GM18870 (cell line): ENCODE results near the gene ATP5ME.

Experiments
- ATAC-seq: cut with Tn5 transposase; IDR thresholded peaks from one replicate; pipeline ENCODE4 v1.9.1; 2021; ENCODE audit warnings: moderate library complexity; ENCODE audit not compliant: unreplicated experiment

ATP5ME gene

DNA sequence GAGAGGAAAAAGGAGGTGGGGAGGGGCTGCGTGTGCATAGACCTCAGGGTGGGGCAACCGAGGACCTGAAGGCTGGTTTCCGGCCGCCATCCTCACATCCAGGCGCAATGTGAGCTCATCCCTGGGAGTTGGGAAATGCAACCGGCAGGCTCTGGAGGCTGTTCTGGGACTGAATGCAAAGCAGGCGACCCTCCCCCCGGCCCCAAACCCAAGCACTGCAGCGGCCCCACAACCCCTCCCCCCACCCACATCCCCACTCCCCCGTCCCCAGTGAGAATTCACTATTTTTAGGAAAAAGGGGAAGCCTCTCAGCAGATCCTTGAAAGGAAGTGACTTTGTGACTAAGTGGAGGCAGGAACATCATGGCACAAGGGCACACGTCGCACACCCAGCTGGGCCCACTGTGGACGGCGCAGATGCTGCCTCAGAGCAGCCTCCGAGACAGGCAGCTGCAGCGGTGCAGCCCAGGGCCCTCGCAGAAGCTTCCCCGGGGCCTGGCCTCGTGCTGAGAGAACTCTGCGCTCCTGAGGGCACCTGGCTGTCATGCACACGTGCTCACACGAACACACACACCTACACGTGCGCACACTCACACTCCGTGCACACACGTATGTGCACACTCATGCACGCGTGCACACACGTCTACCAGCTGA lies 50.0 kb downstream of the ATP5ME start:
- ATAC-seq, result no peak

DNA sequence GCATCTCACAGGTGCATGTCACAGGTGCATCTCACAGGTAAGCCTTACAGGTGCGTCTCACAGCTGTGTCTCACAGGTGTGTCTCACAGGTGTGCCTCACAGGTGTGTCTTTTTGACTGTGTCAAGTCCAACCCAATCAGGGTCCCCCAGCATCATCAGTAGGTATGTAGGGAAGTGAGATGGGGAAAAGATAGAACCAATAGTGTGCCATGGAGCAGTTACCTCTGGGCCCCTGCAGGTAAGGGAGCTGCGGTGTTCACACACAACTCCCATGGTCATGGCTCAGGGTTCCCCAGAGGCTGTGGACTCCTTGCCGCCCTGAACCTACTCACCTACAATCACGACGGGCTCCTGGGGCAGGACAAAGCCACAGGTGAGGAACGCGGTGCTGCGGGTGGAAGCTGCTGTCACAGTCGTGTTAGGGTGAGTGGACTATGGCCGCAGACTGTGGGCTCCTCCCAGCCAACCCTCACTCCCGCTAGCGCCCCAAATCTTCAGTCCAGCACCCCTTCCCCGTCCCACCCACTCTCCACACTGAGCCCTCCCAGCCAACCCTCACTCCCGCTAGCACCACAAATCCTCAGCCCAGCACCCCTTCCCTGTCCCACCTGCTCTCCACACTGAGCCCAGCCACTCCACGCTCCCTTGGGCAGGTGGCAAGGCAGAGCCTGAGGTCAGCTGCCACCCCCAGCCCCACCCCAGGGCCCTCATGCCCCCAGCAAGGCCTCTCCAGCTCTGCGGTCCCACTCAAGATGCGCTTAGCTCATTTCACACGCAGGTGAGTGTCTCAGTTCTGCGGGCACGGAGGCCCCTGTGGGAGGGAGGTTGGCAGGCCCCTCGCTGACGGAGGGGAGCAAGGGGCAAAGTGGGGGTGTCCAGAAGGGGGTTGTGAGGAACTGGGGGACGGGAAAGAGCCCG lies 50.8 kb downstream of the ATP5ME start:
- ATAC-seq, result no peak
